ENCODE results near the gene SORCS2.

The SORCS2 gene

GRCh38 chr4:7388627-7389026 lies 196.3 kb downstream of the SORCS2 start:
- H3K4me3 ChIP-seq (ENCODE audit: low read length) = no peak overlapping the region
- TF ChIP-seq CTCF (conservative IDR thresholded peaks at IDR 0.05; ENCODE audit: low read length) = no peak

GRCh38 chr4:7389101-7389701 lies 196.9 kb downstream of the SORCS2 start:
- H3K4me3 ChIP-seq (ENCODE audit: low read length) = no peak overlapping the region
- DNase-seq (ENCODE audit: low read depth) = no peak
- TF ChIP-seq CTCF (conservative IDR thresholded peaks at IDR 0.05; ENCODE audit: low read length) = no peak

More at GRCh38 chr4:7388627-7389026, 196.3 kb downstream of the SORCS2 start:
- no peak for DNase-seq (ENCODE audit: low read depth)

GRCh38 chr4:7389719-7390118 lies 197.4 kb downstream of the SORCS2 start:
- TF ChIP-seq CTCF (conservative IDR thresholded peaks at IDR 0.05; ENCODE audit: low read length) = no peak
- H3K4me3 ChIP-seq (ENCODE audit: low read length) = no peak overlapping the region
- DNase-seq (ENCODE audit: low read depth) = no peak

- DNase-seq (ENCODE audit: low read depth) = no peak
- TF ChIP-seq CTCF (conservative IDR thresholded peaks at IDR 0.05; ENCODE audit: low read length) = no peak
- no peak overlapping the region for H3K4me3 ChIP-seq (ENCODE audit: low read length)
Measured at GRCh38 chr4:7390336-7390735, 198.0 kb downstream of the SORCS2 start.

- TF ChIP-seq CTCF (conservative IDR thresholded peaks at IDR 0.05; ENCODE audit: low read length) = no peak
- DNase-seq (ENCODE audit: low read depth) = no peak
- H3K4me3 ChIP-seq (ENCODE audit: low read length) = no peak overlapping the region
Measured at GRCh38 chr4:7390906-7391636, 198.7 kb downstream of the SORCS2 start.

- no peak for TF ChIP-seq CTCF (conservative IDR thresholded peaks at IDR 0.05; ENCODE audit: low read length)
- DNase-seq (ENCODE audit: low read depth) = no peak
- H3K4me3 ChIP-seq (ENCODE audit: low read length) = no peak overlapping the region
Measured at GRCh38 chr4:7391637-7392437, 199.5 kb downstream of the SORCS2 start.

Measured in AG10803 (cell line).